Hematopoietic multipotent progenitor cell treated with erythropoietin and hydrocortisone succinate and interleukin-3 and kit ligand, for 6 days (in vitro differentiated cells): ENCODE measurements around the gene RBP7.
A peak's percentile ranks its signal among the peaks of the same experiment; 100 is the strongest.

Experiments used
- DNase-seq: peaks from one replicate; pipeline ENCODE4 v3.0.0-alpha.2; 2015

Gene RBP7

GRCh38 chr1:10032590-10033358, 35.7 kb downstream of the RBP7 start, which contains the start of gene UBE4B:
Gene UBE4B (plus strand): TSS chr1:10032958. CDS start chr1:10033671, 713 bp downstream.
- DNase-seq = peak; percentile 99

GRCh38 chr1:10033359-10033845, 36.4 kb downstream of the RBP7 start:
- DNase-seq = peak; percentile 63

GRCh38 chr1:10042746-10043145, 45.7 kb downstream of the RBP7 start:
- DNase-seq = no peak

DNA sequence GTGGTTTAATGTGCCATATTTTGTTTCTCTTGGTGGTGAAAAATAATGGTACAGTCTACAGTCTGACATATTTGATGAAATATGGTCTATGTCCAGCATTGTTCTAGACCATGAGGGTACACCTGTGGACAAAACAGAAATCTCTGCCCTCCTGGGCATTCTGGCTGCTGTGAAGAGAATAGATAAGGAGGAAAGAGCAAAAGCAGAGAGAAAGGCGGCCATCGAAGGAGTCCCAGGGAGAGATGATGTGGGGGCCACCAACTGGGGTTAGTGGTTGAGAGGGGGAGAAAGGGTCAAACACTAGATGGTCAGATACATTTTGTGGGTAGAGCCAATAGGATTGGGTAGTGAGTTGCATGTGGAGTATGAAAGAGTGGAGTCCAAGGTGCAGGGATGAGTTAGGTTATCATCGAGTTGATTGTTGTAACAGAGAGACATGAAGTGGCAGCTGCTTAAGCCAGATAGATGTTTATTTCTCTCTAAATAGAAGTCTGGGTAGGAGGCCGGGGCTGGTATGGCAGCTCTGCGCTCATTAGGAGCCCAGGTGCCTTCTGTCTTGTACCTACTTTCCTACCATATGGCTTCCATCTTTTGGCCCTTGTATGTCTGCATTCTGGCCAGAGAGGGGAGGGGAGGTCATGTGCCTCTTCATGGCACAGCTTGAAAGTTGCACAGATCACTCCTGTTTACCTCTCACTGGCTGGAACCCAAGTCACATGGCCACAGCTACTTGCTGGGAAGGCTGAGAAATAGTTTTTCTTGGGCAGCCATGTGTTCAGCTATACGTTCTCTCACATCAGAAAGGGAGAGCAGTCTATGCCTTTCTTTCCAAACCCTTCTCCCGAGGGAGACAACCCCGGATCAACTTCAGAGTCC, 48.7 kb downstream of the RBP7 start:
- peak; percentile 63 for DNase-seq

GRCh38 chr1:10046356-10047085, 49.5 kb downstream of the RBP7 start:
- peak; percentile 18 for DNase-seq

- no peak for DNase-seq
Observed at GRCh38 chr1:10048601-10049000, 51.6 kb downstream of the RBP7 start.

DNA sequence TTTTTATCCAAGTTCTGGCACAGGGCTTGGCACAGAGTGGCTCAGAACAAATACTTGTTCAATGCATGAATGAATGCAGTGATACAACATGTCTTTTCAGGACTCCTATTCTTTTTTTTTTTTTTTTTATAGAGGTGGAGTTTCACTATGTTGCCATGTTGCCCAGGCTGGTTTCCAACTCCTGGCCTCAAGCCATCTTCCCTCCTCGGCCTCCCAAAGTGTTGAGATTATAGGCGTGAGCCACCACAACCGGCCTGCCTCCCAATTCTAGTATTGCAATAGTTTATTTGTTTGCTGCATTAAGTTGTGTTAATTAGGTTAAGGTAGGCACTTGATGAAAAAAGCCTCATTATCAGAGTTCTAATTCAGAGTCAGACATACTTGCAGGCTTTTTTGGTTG, 53.6 kb downstream of the RBP7 start:
- no peak for DNase-seq

DNA sequence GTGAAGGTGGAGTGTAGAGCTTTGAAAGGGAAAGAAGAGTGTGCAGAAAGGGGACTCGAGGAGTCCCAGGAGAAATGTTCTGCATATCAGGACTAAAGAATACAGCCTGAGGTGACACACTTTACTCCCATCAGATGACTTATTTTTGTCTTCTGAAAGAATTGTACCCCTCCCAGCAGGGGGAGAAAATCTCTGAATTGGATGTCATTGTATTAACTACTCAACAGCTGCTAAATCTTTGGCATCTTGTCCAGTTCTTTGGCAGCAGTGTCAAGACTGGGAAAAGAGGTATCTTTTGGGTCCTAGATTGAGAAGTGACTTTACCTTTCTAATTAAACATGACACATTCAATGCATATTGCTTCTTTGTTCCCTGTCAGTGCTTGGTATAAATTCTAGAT, 54.6 kb downstream of the RBP7 start:
- no peak for DNase-seq

GRCh38 chr1:10052347-10052746, 55.3 kb downstream of the RBP7 start:
- DNase-seq = no peak

DNA sequence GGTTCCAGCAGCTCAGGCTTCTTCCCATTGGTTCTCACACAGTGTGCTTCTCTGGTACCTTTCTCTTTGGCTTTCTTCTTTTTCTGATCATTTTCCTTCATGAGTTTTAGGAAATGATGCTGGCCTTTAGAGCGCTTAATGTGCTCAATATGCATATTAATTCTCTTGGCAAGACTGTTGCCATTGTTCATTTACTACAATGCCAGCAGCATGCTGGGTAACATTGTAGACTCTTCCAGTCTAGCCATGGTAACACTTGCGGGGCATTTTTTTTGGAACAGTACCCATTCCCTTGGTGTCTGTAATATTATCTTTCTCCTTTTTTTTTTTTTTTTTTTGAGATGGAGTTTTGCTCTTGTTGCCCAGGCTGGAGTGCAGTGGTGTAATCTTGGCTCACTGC, 57.4 kb downstream of the RBP7 start:
- DNase-seq = no peak

- no peak for DNase-seq
Observed at GRCh38 chr1:10056599-10056987, 59.6 kb downstream of the RBP7 start.

- DNase-seq = no peak
Observed at GRCh38 chr1:10057343-10057742, 60.3 kb downstream of the RBP7 start.

GRCh38 chr1:10057796-10058195, 60.8 kb downstream of the RBP7 start:
- DNase-seq = no peak

GRCh38 chr1:10059342-10059718, 62.3 kb downstream of the RBP7 start:
- DNase-seq = no peak

- no peak for DNase-seq
Observed at GRCh38 chr1:10060311-10061100, 63.5 kb downstream of the RBP7 start.

- DNase-seq = no peak
Observed at GRCh38 chr1:10061276-10061675, 64.2 kb downstream of the RBP7 start.

- no peak for DNase-seq
Observed at GRCh38 chr1:10063878-10064277, 66.8 kb downstream of the RBP7 start.

DNA sequence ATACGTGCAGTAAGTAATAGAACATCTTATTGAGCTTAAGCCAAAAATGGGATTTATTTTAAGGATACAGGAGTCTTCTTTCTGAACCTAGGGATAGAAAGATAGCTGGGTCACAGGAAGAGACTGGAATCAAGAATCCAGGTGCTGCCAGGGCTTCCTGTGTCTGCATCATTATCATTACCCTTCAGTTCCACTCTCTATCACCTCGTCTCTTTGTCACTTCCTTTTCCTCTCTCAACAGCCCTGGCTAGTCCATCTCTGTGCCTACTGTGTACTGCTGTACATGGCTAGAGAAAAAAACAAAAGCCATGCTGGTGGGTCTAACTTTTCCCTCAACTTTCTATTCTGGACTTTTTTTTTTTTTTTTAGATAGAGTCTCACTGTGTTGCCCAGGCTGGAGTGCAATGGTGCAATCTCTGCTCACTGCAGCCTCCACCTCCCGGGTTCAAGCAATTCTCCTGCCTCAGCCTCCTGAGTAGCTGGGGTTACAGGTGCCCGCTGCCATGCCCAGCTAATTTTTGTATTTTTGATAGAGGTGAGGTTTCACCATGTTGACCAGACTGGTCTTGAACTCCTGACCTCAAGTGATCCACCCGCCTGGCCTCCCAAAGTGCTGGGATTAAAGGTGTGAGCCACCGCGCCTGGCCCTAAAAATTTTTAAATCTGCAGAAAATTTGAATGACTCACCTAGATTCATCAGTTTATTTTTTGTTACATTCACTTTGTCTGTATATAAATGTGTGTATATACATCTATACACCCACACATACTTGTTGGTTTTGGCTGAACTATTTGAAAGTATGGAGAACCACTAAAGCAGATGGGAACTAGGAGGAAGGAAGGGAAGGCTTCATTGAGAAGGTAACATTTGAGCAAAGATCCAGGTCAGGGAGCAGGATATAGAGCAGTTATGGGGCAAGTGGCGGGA, 67.7 kb downstream of the RBP7 start:
- no peak for DNase-seq

GRCh38 chr1:10065344-10065685, 68.3 kb downstream of the RBP7 start:
- DNase-seq = peak; percentile 14
